Panc1 (cell line): Measurements from ENCODE around the gene LINGO3.

Experiments
- POLR2AphosphoS5 ChIP-seq: IDR thresholded peaks from 2 replicates; pipeline ENCODE4 v1.6.1; 2012; ENCODE audit warnings: mild to moderate bottlenecking, low read depth, low read length, moderate library complexity
- TF ChIP-seq, protein P1 (sequence below): fragments of 450-650 bp; IDR thresholded peaks from 2 replicates; pipeline ENCODE4 v1.5.1; 2017; ENCODE audit warnings: mild to moderate bottlenecking

- no peak for TF ChIP-seq POLR2AphosphoS5
- TF ChIP-seq, protein P1, sequence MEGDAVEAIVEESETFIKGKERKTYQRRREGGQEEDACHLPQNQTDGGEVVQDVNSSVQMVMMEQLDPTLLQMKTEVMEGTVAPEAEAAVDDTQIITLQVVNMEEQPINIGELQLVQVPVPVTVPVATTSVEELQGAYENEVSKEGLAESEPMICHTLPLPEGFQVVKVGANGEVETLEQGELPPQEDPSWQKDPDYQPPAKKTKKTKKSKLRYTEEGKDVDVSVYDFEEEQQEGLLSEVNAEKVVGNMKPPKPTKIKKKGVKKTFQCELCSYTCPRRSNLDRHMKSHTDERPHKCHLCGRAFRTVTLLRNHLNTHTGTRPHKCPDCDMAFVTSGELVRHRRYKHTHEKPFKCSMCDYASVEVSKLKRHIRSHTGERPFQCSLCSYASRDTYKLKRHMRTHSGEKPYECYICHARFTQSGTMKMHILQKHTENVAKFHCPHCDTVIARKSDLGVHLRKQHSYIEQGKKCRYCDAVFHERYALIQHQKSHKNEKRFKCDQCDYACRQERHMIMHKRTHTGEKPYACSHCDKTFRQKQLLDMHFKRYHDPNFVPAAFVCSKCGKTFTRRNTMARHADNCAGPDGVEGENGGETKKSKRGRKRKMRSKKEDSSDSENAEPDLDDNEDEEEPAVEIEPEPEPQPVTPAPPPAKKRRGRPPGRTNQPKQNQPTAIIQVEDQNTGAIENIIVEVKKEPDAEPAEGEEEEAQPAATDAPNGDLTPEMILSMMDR, result no peak
Measured at GRCh38 chr19:2354670-2355069, 46.7 kb upstream of the LINGO3 start.
